Testis (tissue), 2 donors: ENCODE measurements around the gene PPP1R14C.

Experiments used
- CTCF ChIP-seq, 3 experiments: fragments of 450-650 bp in 2 of 3; fragments of 200-600 bp in 1 of 3; sonication (generic) in 1 of 3; IDR thresholded peaks; one replicate each; pipeline ENCODE4 v1.5.1; 2016 to 2019; ENCODE audit warnings: antibody characterized with exemption in 3 of 3, mild to moderate bottlenecking in 2 of 3, moderate library complexity in 1 of 3
- POLR2A ChIP-seq: fragments of 450-650 bp; IDR thresholded peaks from one replicate; pipeline ENCODE4 v1.6.1; 2017; ENCODE audit warnings: antibody characterized with exemption, mild to moderate bottlenecking, moderate library complexity

GRCh38 chr6:150149146-150149545, 6.3 kb downstream of the PPP1R14C start:
- TF ChIP-seq CTCF (IDR thresholded peaks at IDR 0.05) (no peak), POLR2A (no peak)
